CD14-positive monocyte (primary cell): Measurements from ENCODE around the gene OVCA2. TPM values are rescaled to one million over a fixed set of nuclear protein-coding genes. Genes with fewer than 3 reads are reported as not detected.

Source experiments
- DNase-seq, 3 donors: peaks; one replicate each; pipeline ENCODE4 v3.0.0-alpha.2; 2011 to 2022
- H2AFZ ChIP-seq: 2 replicates; pipeline ENCODE4 v1.6.0; 2012; ENCODE audit warnings: mild to moderate bottlenecking, low read depth, low read length, inconsistent platforms; ENCODE audit not compliant: insufficient read depth, poor library complexity, severe bottlenecking
- H3K27ac ChIP-seq, 2 donors: 1 replicate in 1 of 2; 2 replicates in 1 of 2; pipeline ENCODE4 v1.5.1; 2012 to 2013; ENCODE audit warnings: low read length in 2 of 2, control low read depth in 1 of 2, inconsistent platforms in 1 of 2, low read depth in 1 of 2, mild to moderate bottlenecking in 1 of 2
- H3K27me3 ChIP-seq, 2 donors: one replicate each; pipeline versions ENCODE4 v1.6.0 to v1.6.1; 2011 to 2013; ENCODE audit warnings: low read length in 2 of 2; ENCODE audit not compliant: control insufficient read depth in 2 of 2, insufficient read depth in 2 of 2
- H3K36me3 ChIP-seq, 2 donors: replicated peaks in 1 of 2; 1 replicate in 1 of 2; 2 replicates in 1 of 2; pipeline versions ENCODE4 v1.5.1 to v1.6.1; 2012 to 2013; ENCODE audit warnings: low read length in 2 of 2, control low read depth in 1 of 2, inconsistent platforms in 1 of 2, mild to moderate bottlenecking in 1 of 2; ENCODE audit not compliant: insufficient read depth in 2 of 2, control insufficient read depth in 1 of 2
- H3K4me1 ChIP-seq, 2 donors: 1 replicate in 1 of 2; 2 replicates in 1 of 2; pipeline versions ENCODE4 v1.5.1 to v1.6.1; 2012 to 2013; ENCODE audit warnings: low read length in 2 of 2, control low read depth in 1 of 2, inconsistent platforms in 1 of 2, mild to moderate bottlenecking in 1 of 2, moderate library complexity in 1 of 2; ENCODE audit not compliant: insufficient read depth in 2 of 2, control insufficient read depth in 1 of 2
- H3K4me2 ChIP-seq: replicated peaks from 2 replicates; pipeline ENCODE3; 2012; ENCODE audit warnings: low read length, moderate library complexity, mild to moderate bottlenecking; ENCODE audit not compliant: poor library complexity, severe bottlenecking; ENCODE audit errors: extremely low read depth
- H3K4me3 ChIP-seq, 3 experiments: fragments of 200-600 bp in 1 of 3; sonication (generic) in 1 of 3; replicated peaks in 1 of 3; 1 replicate in 2 of 3; 2 replicates in 1 of 3; pipeline ENCODE4 v1.5.1; 2011 to 2013; ENCODE audit warnings: low read length in 3 of 3, mild to moderate bottlenecking in 3 of 3, control low read depth in 2 of 3, low read depth in 2 of 3, inconsistent platforms in 1 of 3, moderate library complexity in 1 of 3
- H3K79me2 ChIP-seq: 2 replicates; pipeline ENCODE4 v1.6.0; 2012; ENCODE audit warnings: mild to moderate bottlenecking, control low read depth, inconsistent platforms, low read length, moderate library complexity; ENCODE audit not compliant: insufficient read depth
- H3K9ac ChIP-seq: 2 replicates; pipeline ENCODE4 v1.6.0; 2017; ENCODE audit warnings: low read length, mild to moderate bottlenecking; ENCODE audit not compliant: insufficient read depth, poor library complexity, severe bottlenecking
- H3K9me3 ChIP-seq, 2 donors: replicated peaks in 1 of 2; 1 replicate in 1 of 2; 2 replicates in 1 of 2; pipeline versions ENCODE4 v1.5.1 to v1.6.1; 2012 to 2013; ENCODE audit warnings: low read length in 2 of 2, control low read depth in 1 of 2; ENCODE audit not compliant: control insufficient read depth in 1 of 2, insufficient read depth in 1 of 2
- H4K20me1 ChIP-seq: 2 replicates; pipeline ENCODE4 v1.6.0; 2012; ENCODE audit warnings: mild to moderate bottlenecking, low read length, control low read depth, moderate library complexity; ENCODE audit not compliant: insufficient read depth
- H3K27ac Mint-ChIP-seq, 7 donors: one replicate each; pipeline ENCODE4 v1.8.0; 2020; ENCODE audit warnings: mild to moderate bottlenecking in 7 of 7, mixed read lengths in 7 of 7, moderate library complexity in 6 of 7, inconsistent platforms in 2 of 7
- H3K27me3 Mint-ChIP-seq, 3 donors: one replicate each; pipeline ENCODE4 v1.8.0; 2021 to 2022; ENCODE audit warnings: low read depth in 3 of 3, mild to moderate bottlenecking in 3 of 3, mixed read lengths in 3 of 3, moderate library complexity in 3 of 3, inconsistent platforms in 1 of 3
- H3K36me3 Mint-ChIP-seq, 2 donors: one replicate each; pipeline ENCODE4 v1.8.0; 2020; ENCODE audit warnings: mixed read lengths in 2 of 2, inconsistent platforms in 1 of 2, mild to moderate bottlenecking in 1 of 2
- H3K4me1 Mint-ChIP-seq: one replicate; pipeline ENCODE4 v1.8.0; 2020; ENCODE audit warnings: mild to moderate bottlenecking, mixed read lengths
- H3K4me3 Mint-ChIP-seq, 2 donors: one replicate each; pipeline ENCODE4 v1.8.0; 2020; ENCODE audit warnings: mild to moderate bottlenecking in 2 of 2, mixed read lengths in 2 of 2, moderate library complexity in 1 of 2
- H3K9me3 Mint-ChIP-seq, 7 donors: one replicate each; pipeline ENCODE4 v1.8.0; 2020 to 2022; ENCODE audit warnings: mixed read lengths in 7 of 7, mild to moderate bottlenecking in 6 of 7, moderate library complexity in 6 of 7, inconsistent platforms in 2 of 7
- CTCF ChIP-seq: fragments of 200-600 bp; IDR thresholded peaks from one replicate; pipeline ENCODE4 v1.8.0; 2022; ENCODE audit warnings: antibody characterized with exemption, mild to moderate bottlenecking
- WGBS: methylation state at CpG from one replicate; pipeline ENCODE4 v1.1.5; 2013; ENCODE audit warnings: missing lambda C conversion rate; ENCODE audit not compliant: insufficient coverage; 5-methylcytosine and 5-hydroxymethylcytosine counted together
- intact Hi-C, 2 donors: fragments of 100-400 bp; cut with micrococcal nuclease; formaldehyde crosslinking; loops; one replicate each; pipeline versions ENCODE4 v1.15.0 to v1.15.1; 2023
- polyA plus RNA-seq, 3 donors: library from polyadenylated mRNA; depleted of rRNA in 1 of 3; unstranded in 2 of 3; stranded (reverse) in 1 of 3; fragments of 300-500 nt in 2 of 3; fragments of >200 nt in 1 of 3; fragmentation: Illumina TruSeq in 2 of 3; gene quantifications; 1 replicate in 2 of 3; 2 replicates in 1 of 3; pipeline ENCODE4 v1.2.3, GENCODE V29; 2012 to 2021

OVCA2 gene
- polyA plus RNA-seq, 3 donors = 30.5 to 94.9 (median 69.1) TPM

GRCh38 chr17:2085648-2085949 is 43.8 kb downstream of the OVCA2 start:
- Histone ChIP-seq H3K36me3 (peaks cover 10 to 27% of the 10 kb centered on the region in 2 donors), H3K4me1 (peaks cover 82 to 86% of the 10 kb centered on the region in 2 donors), H4K20me1 (no peaks in the 10 kb centered on the region), H3K27ac (no peak overlapping the region), H2AFZ (no peak overlapping the region), H3K4me3 (no peak overlapping the region), H3K27me3 (peaks cover 0 to 6% of the 10 kb centered on the region in 2 donors), H3K4me2 (no peak overlapping the region), H3K79me2 (no peaks in the 10 kb centered on the region), H3K9ac (no peak overlapping the region), H3K9me3 (no peaks in the 10 kb centered on the region)
- peak overlapping the region in 1 of 2 donors; percentile 67 for H3K4me3 Mint-ChIP-seq
- intact Hi-C loops = loop anchor here in 1 of 2 donors (5.0 kb wide), 1 partner anchor 72 kb away; no protein-coding TSS in a partner anchor
- peaks cover 0 to 3% (median 0%) of the 10 kb centered on the region in 7 donors for H3K9me3 Mint-ChIP-seq
- peaks cover 46 to 55% of the 10 kb centered on the region in 2 donors for H3K36me3 Mint-ChIP-seq
- peaks cover 84% of the 10 kb centered on the region for H3K4me1 Mint-ChIP-seq
- no peak for DNase-seq
- H3K27me3 Mint-ChIP-seq = peaks cover 16 to 38% (median 34%) of the 10 kb centered on the region in 3 donors
- 54% methylated on average over 4 of the region's 5 CpGs for whole genome bisulfite sequencing
- H3K27ac Mint-ChIP-seq = peak overlapping the region in 3 of 7 donors; percentile 30 to 89 (median 68)
- TF ChIP-seq CTCF = no peak

GRCh38 chr17:2086306-2086705 is 44.5 kb downstream of the OVCA2 start:
- H3K4me2 ChIP-seq = no peak overlapping the region
- Mint-ChIP-seq H3K4me1 (peaks cover 88% of the 10 kb centered on the region), H3K9me3 (peaks cover 0 to 2% (median 0%) of the 10 kb centered on the region in 7 donors), H3K36me3 (peaks cover 39 to 51% of the 10 kb centered on the region in 2 donors), H3K4me3 (peak overlapping the region in 1 of 2 donors; percentile 67), H3K27me3 (peaks cover 16 to 40% (median 34%) of the 10 kb centered on the region in 3 donors), H3K27ac (peak overlapping the region in 5 of 7 donors; percentile 75 to 93 (median 89))
- H3K79me2 ChIP-seq = no peaks in the 10 kb centered on the region
- 67% methylated on average over 1 of the region's 3 CpGs for WGBS
- intact Hi-C loops = loop anchor here in 1 of 2 donors (2.0 to 5.0 kb wide), 2 partner anchors 28 to 71 kb away; no protein-coding TSS in a partner anchor
- no peak overlapping the region for H3K27ac ChIP-seq
- no peaks in the 10 kb centered on the region for H3K9me3 ChIP-seq
- no peak for TF ChIP-seq CTCF
- peaks cover 82 to 91% of the 10 kb centered on the region in 2 donors for H3K4me1 ChIP-seq
- DNase-seq = no peak
- no peak overlapping the region for H2AFZ ChIP-seq
- peak overlapping the region; percentile 35 for H3K9ac ChIP-seq
- H3K27me3 ChIP-seq = peaks cover 0 to 6% of the 10 kb centered on the region in 2 donors
- no peaks in the 10 kb centered on the region for H4K20me1 ChIP-seq
- peaks cover 4 to 20% of the 10 kb centered on the region in 2 donors for H3K36me3 ChIP-seq
- H3K4me3 ChIP-seq = no peak overlapping the region
